Adipocyte (in vitro differentiated cells): Measurements from ENCODE around the gene SLC44A3.
A peak's percentile ranks its signal among the peaks of the same experiment; 100 is the strongest.

ENCODE experiments used
- DNase-seq: peaks from one replicate; pipeline ENCODE4 v3.0.0-alpha.2; 2015; ENCODE audit warnings: low read depth
- H3K27me3 ChIP-seq: replicated peaks from 2 replicates; pipeline ENCODE4 v1.7.0; 2013; ENCODE audit warnings: mild to moderate bottlenecking, low read length, moderate library complexity; ENCODE audit not compliant: control insufficient read depth, insufficient read depth
- H3K36me3 ChIP-seq: 2 replicates; pipeline ENCODE4 v1.7.0; 2013; ENCODE audit warnings: low read length, mild to moderate bottlenecking, moderate library complexity; ENCODE audit not compliant: control insufficient read depth, insufficient read depth, severe bottlenecking
- H3K4me1 ChIP-seq: 2 replicates; pipeline ENCODE4 v1.7.0; 2013; ENCODE audit warnings: mild to moderate bottlenecking, low read length, moderate library complexity; ENCODE audit not compliant: control insufficient read depth, insufficient read depth
- H3K4me3 ChIP-seq: 2 replicates; pipeline ENCODE4 v1.7.0; 2013; ENCODE audit warnings: mild to moderate bottlenecking, low read length, moderate library complexity
- H3K9ac ChIP-seq: 2 replicates; pipeline ENCODE4 v1.7.0; 2013; ENCODE audit warnings: mild to moderate bottlenecking, low read length, moderate library complexity
- H3K9me3 ChIP-seq: 2 replicates; pipeline ENCODE4 v1.7.0; 2013; ENCODE audit warnings: mild to moderate bottlenecking, low read length, moderate library complexity; ENCODE audit not compliant: control insufficient read depth

Gene SLC44A3

GRCh38 chr1:94875794-94876193, 55.6 kb downstream of the SLC44A3 start:
- H3K4me1 ChIP-seq, result no peaks in the 10 kb centered on the region

GRCh38 chr1:94876362-94876761, 56.2 kb downstream of the SLC44A3 start:
- H3K27me3 ChIP-seq, result no peaks in the 10 kb centered on the region
- H3K36me3 ChIP-seq, result no peaks in the 10 kb centered on the region
- no peak overlapping the region for H3K4me3 ChIP-seq
- H3K9ac ChIP-seq, result no peak overlapping the region
- no peaks in the 10 kb centered on the region for H3K9me3 ChIP-seq
- no peaks in the 10 kb centered on the region for H3K4me1 ChIP-seq
- peak; percentile 31 for DNase-seq

More at GRCh38 chr1:94875794-94876193, 55.6 kb downstream of the SLC44A3 start:
- no peak overlapping the region for H3K9ac ChIP-seq
- no peak overlapping the region for H3K4me3 ChIP-seq
- no peaks in the 10 kb centered on the region for H3K9me3 ChIP-seq
- H3K27me3 ChIP-seq, result no peaks in the 10 kb centered on the region
- H3K36me3 ChIP-seq, result no peaks in the 10 kb centered on the region
- no peak for DNase-seq

- no peak for DNase-seq
- Histone ChIP-seq H3K9me3 (no peaks in the 10 kb centered on the region), H3K27me3 (no peaks in the 10 kb centered on the region), H3K4me1 (no peaks in the 10 kb centered on the region), H3K9ac (no peak overlapping the region), H3K4me3 (no peak overlapping the region), H3K36me3 (no peaks in the 10 kb centered on the region)
Observed at GRCh38 chr1:94878329-94878728, 58.2 kb downstream of the SLC44A3 start.

- Histone ChIP-seq H3K4me1 (peaks cover 12% of the 10 kb centered on the region), H3K9ac (peak overlapping the region; percentile 36), H3K27me3 (no peaks in the 10 kb centered on the region), H3K4me3 (peak overlapping the region; percentile 30), H3K9me3 (no peaks in the 10 kb centered on the region), H3K36me3 (no peaks in the 10 kb centered on the region)
- DNase-seq, result peak; percentile 67
Observed at GRCh38 chr1:94883691-94884090, 63.5 kb downstream of the SLC44A3 start.

DNA sequence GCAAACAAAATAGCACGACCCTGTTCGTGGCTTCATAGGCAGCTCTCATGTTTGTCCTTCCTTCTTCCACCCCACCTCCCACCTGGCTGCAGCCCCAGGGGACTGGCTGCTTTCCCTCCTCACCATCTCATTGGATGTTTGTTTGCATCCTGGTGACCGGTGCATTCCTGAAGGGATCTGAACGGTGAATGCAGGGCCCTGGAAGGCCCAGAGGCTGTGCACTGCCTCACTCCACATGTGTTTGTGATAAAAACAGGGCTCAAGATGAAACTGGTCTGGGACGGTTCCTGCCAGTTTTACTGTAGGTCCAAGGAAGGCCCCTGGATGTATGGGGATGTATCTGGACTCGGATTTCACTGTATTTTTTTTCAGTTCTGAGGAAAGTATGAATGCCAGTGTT, 63.9 kb downstream of the SLC44A3 start:
- peaks cover 12% of the 10 kb centered on the region for H3K4me1 ChIP-seq
- DNase-seq, result peak; percentile 88
- peak overlapping the region; percentile 30 for H3K4me3 ChIP-seq
- no peaks in the 10 kb centered on the region for H3K36me3 ChIP-seq
- H3K27me3 ChIP-seq, result no peaks in the 10 kb centered on the region
- H3K9me3 ChIP-seq, result no peaks in the 10 kb centered on the region
- H3K9ac ChIP-seq, result peak overlapping the region; percentile 36

- DNase-seq, result no peak
- no peaks in the 10 kb centered on the region for H3K9me3 ChIP-seq
- peak overlapping the region; percentile 36 for H3K9ac ChIP-seq
- no peaks in the 10 kb centered on the region for H3K27me3 ChIP-seq
- peaks cover 12% of the 10 kb centered on the region for H3K4me1 ChIP-seq
- H3K36me3 ChIP-seq, result no peaks in the 10 kb centered on the region
- H3K4me3 ChIP-seq, result no peak overlapping the region
Observed at GRCh38 chr1:94884507-94884906, 64.3 kb downstream of the SLC44A3 start.

- no peak overlapping the region for H3K4me3 ChIP-seq
- H3K27me3 ChIP-seq, result no peaks in the 10 kb centered on the region
- H3K36me3 ChIP-seq, result peaks cover 9% of the 10 kb centered on the region
- DNase-seq, result no peak
- H3K4me1 ChIP-seq, result peaks cover 12% of the 10 kb centered on the region
- H3K9ac ChIP-seq, result no peak overlapping the region
- no peaks in the 10 kb centered on the region for H3K9me3 ChIP-seq
Observed at GRCh38 chr1:94886361-94886760, 66.2 kb downstream of the SLC44A3 start.

DNA sequence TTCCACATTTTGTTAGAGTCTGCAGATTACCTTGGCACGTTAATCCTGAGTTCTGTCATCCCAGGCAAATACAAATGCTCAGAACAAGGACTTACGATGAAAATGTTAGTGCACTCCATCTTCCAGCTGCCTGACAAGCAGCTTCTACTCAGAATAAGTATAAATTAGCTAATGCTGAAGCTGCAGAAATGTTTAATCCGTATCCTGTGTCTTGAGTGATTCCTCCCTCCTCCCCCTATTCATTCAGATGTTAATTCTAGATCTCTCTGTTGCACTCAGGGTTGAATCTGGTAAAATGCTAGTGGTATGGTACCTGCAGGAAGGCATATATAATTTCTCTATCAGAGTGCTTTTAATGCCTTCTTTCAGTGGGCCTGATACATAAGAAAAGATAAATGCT, 66.9 kb downstream of the SLC44A3 start:
- Histone ChIP-seq H3K4me1 (peaks cover 12% of the 10 kb centered on the region), H3K9me3 (no peaks in the 10 kb centered on the region)

DNA sequence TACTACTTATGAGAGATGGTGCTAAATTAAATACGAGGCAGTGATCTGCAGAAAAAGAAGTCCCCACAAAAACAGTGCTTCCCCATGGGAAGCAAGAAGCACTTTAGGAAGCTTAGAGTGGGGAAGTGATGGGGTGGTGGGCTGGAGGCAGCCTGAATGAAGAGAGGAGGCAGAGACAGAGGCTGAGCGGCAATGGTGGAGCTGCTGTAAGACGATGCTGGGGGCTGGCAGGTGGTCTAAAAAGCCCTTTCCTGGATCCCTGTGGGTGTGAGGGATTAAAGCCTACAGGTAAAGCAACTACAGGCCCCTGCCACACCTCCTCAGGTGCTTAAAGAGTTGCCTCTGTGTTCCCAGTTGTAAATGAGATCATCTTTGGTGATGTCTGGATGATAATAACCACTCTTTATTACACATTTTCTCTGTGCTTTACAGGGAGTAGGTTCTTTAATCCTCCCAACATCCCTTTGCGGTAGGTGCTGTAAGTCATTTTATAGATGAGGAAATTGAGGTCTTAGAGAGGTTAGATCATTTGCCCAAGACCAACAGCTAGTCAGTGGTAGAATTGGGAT, 67.5 kb downstream of the SLC44A3 start:
- Histone ChIP-seq H3K9me3 (no peaks in the 10 kb centered on the region), H3K9ac (no peak overlapping the region), H3K4me1 (peaks cover 12% of the 10 kb centered on the region), H3K27me3 (no peaks in the 10 kb centered on the region), H3K4me3 (no peak overlapping the region), H3K36me3 (peaks cover 16% of the 10 kb centered on the region)
- no peak for DNase-seq

More for the DNA sequence above, 66.9 kb downstream of the SLC44A3 start:
- no peak for DNase-seq
- Histone ChIP-seq H3K9ac (no peak overlapping the region), H3K27me3 (no peaks in the 10 kb centered on the region), H3K36me3 (peaks cover 10% of the 10 kb centered on the region), H3K4me3 (no peak overlapping the region)

DNA sequence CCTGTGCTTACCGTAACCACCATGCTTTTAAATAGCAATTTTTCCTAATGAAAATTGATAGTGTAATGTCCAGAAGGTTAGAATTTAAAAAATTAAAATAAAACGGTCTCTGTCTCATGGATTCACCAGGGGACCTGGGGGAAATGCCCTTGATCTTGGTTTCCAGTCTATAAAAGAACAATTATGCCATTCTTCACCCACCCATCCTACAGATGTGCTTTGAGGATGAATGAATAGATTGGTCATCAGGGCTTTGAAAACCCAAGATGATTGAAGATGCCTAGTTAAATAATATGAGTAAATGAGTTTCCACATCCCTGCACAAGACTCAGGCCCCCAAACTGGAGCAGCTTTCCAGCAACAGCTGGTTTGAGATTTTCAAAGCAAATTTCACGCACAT, 68.0 kb downstream of the SLC44A3 start:
- no peak for DNase-seq

DNA sequence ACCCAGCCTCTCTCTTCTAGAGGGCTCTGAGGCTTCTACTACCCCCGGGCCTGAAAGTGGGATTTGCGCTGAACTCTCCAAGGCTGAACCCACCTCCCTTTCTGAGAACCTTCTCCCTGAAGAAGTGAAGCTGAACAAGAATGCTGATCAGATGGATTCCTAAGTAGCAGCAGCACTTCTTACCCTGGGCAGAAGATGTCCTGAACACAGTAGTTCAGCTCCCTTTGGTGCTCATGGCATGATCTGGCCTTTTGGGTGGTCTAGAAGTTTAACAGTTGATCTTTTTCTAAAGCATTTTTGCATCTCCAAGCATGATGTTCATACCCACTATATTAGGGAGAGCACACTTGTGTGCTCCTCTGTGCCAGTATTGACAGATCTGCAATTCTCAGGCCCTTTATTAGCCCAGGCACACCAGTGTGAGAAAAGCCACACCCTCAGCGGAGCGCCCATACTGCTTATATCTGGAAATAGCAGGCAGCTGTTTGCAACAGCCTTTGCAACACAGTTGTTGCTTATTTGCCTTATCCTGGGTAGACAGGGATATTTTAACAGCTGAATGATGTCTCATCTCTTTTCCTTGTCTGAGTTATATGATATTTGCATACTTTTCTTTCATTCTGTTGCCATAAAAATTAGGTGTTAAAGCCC, 72.6 kb downstream of the SLC44A3 start:
- no peak overlapping the region for H3K9ac ChIP-seq
- no peak overlapping the region for H3K4me3 ChIP-seq
- H3K4me1 ChIP-seq, result no peaks in the 10 kb centered on the region
- DNase-seq, result no peak
- no peaks in the 10 kb centered on the region for H3K27me3 ChIP-seq
- peaks cover 52% of the 10 kb centered on the region for H3K36me3 ChIP-seq
- no peaks in the 10 kb centered on the region for H3K9me3 ChIP-seq

More for the DNA sequence above, 68.0 kb downstream of the SLC44A3 start:
- Histone ChIP-seq H3K9ac (no peak overlapping the region), H3K9me3 (no peaks in the 10 kb centered on the region), H3K4me1 (peaks cover 12% of the 10 kb centered on the region), H3K27me3 (no peaks in the 10 kb centered on the region), H3K4me3 (no peak overlapping the region), H3K36me3 (peaks cover 21% of the 10 kb centered on the region)
